GM18508 (cell line): Measurements from ENCODE around the gene UCK2.
A peak's percentile ranks its signal among the peaks of the same experiment; 100 is the strongest.

Experiments
- ATAC-seq: cut with Tn5 transposase; IDR thresholded peaks from one replicate; pipeline ENCODE4 v1.9.1; 2021; ENCODE audit warnings: moderate number of reproducible peaks; ENCODE audit not compliant: insufficient read depth, unreplicated experiment

Gene UCK2

GRCh38 chr1:165833358-165833757 lies 5.9 kb downstream of the UCK2 start:
- ATAC-seq, result no peak

GRCh38 chr1:165834229-165834628 lies 6.8 kb downstream of the UCK2 start:
- ATAC-seq, result no peak

GRCh38 chr1:165834881-165835280 lies 7.5 kb downstream of the UCK2 start:
- no peak for ATAC-seq

GRCh38 chr1:165836664-165837482 lies 9.5 kb downstream of the UCK2 start:
- no peak for ATAC-seq

- ATAC-seq, result no peak
Observed at GRCh38 chr1:165837838-165838364, 10.5 kb downstream of the UCK2 start.

GRCh38 chr1:165840423-165840822 lies 13.0 kb downstream of the UCK2 start:
- no peak for ATAC-seq

GRCh38 chr1:165841582-165842017 lies 14.2 kb downstream of the UCK2 start:
- no peak for ATAC-seq

- no peak for ATAC-seq
Observed at GRCh38 chr1:165842023-165842670, 14.7 kb downstream of the UCK2 start.

- peak; percentile 40 for ATAC-seq
Observed at GRCh38 chr1:165842671-165843129, 15.3 kb downstream of the UCK2 start.

GRCh38 chr1:165843304-165843703 lies 15.9 kb downstream of the UCK2 start:
- ATAC-seq, result no peak

GRCh38 chr1:165844114-165844798 lies 16.8 kb downstream of the UCK2 start:
- no peak for ATAC-seq

- no peak for ATAC-seq
Observed at GRCh38 chr1:165844933-165845332, 17.5 kb downstream of the UCK2 start.

- ATAC-seq, result no peak
Observed at GRCh38 chr1:165845569-165845968, 18.2 kb downstream of the UCK2 start.

- ATAC-seq, result no peak
Observed at GRCh38 chr1:165845992-165846748, 18.8 kb downstream of the UCK2 start.

GRCh38 chr1:165847486-165847885 lies 20.1 kb downstream of the UCK2 start:
- ATAC-seq, result no peak

GRCh38 chr1:165849353-165850133 lies 22.1 kb downstream of the UCK2 start:
- ATAC-seq, result no peak

GRCh38 chr1:165851034-165851658 lies 23.7 kb downstream of the UCK2 start:
- peak; percentile 60 for ATAC-seq

GRCh38 chr1:165852871-165853270 lies 25.5 kb downstream of the UCK2 start:
- no peak for ATAC-seq

- ATAC-seq, result no peak
Observed at GRCh38 chr1:165853528-165854075, 26.2 kb downstream of the UCK2 start.
